Fibroblast of pulmonary artery (primary cell): Measurements from ENCODE around the gene PMVK.

ENCODE experiments used
- DNase-seq: peaks from one replicate; pipeline ENCODE4 v3.0.0-alpha.2; 2010; ENCODE audit warnings: low read depth
- H3K4me3 ChIP-seq: replicated peaks from 2 replicates; pipeline ENCODE4 v1.5.1; 2011; ENCODE audit warnings: low read depth, mild to moderate bottlenecking, control low read depth, low read length, moderate library complexity
- TF ChIP-seq, protein P1 (sequence below): IDR thresholded peaks from 2 replicates; pipeline ENCODE4 v1.5.1; 2011; ENCODE audit warnings: mild to moderate bottlenecking, control low read depth, low read length, inconsistent platforms; ENCODE audit errors: missing control alignments

Gene PMVK

DNA sequence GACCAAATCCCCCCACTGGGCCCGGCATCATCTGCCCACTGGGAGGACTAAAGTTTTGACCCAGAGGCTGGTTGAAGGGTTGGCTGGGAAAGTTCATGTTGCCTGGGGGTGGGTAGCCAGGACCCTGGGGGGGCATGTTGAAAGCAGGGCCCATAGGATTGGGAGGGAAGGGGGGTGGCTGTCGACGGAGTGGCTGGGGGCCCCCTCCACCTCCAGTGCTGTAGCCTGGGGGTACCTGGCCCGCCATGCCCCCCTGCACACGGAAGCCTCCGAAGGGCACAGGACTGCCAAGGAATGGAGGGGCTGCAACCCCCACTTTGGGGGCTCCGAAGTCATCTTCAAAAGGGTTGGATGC is 22.9 kb upstream of the PMVK start:
- TF ChIP-seq, protein P1, sequence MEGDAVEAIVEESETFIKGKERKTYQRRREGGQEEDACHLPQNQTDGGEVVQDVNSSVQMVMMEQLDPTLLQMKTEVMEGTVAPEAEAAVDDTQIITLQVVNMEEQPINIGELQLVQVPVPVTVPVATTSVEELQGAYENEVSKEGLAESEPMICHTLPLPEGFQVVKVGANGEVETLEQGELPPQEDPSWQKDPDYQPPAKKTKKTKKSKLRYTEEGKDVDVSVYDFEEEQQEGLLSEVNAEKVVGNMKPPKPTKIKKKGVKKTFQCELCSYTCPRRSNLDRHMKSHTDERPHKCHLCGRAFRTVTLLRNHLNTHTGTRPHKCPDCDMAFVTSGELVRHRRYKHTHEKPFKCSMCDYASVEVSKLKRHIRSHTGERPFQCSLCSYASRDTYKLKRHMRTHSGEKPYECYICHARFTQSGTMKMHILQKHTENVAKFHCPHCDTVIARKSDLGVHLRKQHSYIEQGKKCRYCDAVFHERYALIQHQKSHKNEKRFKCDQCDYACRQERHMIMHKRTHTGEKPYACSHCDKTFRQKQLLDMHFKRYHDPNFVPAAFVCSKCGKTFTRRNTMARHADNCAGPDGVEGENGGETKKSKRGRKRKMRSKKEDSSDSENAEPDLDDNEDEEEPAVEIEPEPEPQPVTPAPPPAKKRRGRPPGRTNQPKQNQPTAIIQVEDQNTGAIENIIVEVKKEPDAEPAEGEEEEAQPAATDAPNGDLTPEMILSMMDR, result no peak
- DNase-seq, result no peak
- H3K4me3 ChIP-seq, result no peak overlapping the region

DNA sequence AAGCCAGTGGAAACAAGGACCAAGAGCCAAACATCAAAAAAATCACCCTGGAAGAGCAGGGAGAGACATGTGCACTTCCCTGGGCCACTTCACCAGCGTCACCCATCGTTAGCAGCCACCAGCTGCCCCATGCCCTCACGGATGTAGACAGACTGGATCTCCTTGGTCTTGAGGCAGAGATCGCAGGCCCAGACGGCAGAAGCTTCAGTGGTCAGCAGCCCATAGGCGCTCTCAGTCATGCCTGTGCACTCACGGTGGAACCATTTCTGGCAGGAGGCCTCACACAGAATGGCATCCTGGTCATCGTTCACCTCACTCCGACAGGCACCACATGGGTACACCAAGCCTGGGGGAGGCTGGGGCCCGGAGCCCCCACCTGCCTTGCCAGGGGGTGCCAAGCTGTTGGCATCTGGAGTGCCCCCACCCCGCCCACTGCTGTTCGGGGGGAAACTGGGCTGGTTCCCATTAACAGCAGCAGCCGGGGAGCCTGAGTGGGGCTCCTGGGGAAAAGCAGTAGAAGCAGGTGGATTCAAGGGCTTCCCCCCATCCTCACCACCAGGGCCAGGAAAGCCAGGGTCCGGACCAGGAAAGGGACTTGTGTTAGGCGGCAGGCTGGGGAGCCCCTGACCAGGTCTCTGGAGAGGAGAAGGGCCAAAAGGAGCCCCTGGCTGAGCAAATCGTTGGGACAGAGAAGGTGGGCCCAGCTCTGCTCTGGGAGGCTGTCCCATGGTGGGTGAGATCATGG is 22.3 kb upstream of the PMVK start:
- TF ChIP-seq, protein P1, result no peak
- DNase-seq, result no peak
- H3K4me3 ChIP-seq, result no peak overlapping the region

DNA sequence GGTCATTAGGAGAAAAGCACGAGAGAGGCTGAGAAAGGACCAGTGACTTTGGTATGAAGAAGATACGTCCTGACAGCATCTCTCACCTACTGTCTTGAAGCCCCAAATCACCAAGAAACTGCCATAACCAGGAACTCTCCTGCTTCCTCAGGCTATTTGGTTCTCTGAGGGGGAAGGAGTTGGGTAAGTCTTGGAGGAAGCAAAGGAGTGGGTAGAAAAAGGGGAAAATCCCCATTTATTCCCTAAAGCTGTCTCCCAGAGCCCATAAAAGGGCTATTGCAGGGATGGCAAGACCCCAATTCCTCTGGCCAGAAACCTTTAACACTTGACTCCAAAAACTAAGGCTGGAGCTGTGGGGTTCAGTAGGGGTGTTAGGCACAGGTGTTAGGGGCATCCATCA is 21.5 kb upstream of the PMVK start:
- no peak overlapping the region for H3K4me3 ChIP-seq
- TF ChIP-seq, protein P1, result no peak
- no peak for DNase-seq

DNA sequence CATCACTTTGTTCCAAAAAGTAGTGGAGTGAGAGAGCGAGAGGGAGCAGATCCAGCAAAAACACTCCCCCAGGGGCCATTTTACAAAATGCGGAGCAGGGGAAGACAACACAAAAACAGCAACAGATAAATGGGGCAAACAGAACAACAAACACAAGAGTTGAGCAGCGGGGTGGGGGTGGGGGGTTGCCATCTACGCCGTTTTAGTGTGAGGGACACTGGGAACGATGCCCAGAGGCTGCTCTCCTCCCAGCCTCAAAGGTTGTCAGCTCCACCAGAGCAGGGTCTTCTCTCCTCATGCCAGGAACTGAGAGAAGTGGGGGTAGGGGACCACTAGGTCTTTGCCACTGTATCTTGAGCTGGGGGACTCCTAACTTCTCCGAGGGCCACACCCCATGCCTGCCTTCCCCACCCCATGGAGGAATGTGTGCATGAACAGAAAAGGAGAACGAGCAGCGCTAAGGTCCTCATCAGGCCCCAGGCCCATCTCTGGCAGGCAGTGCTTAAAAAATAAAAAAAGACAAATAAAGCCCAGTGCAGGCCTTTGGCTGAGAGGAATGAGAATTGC is 20.7 kb upstream of the PMVK start:
- no peak for DNase-seq
- no peak overlapping the region for H3K4me3 ChIP-seq
- TF ChIP-seq, protein P1, result no peak

DNA sequence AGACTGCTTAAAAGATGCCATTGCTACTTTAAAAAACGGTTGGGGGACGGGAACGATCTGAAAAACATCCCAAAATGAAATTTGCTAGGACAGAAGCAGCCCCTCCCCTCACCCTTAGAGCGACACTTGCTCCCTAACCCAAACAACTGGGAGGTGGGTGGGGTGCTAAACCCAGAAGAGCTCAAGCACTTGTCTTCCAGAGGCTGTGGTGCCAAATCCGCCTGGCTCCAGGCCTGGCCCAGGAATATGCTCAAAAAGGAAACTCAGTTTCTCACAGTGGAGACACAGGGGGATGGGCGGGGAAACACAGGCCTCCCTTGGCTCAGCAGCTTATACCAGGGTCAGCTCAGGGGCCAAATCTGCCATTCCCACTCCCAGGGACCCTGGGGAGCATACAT is 20.0 kb upstream of the PMVK start:
- DNase-seq, result no peak
- TF ChIP-seq, protein P1, result no peak
- H3K4me3 ChIP-seq, result peak overlapping the region; percentile 80

DNA sequence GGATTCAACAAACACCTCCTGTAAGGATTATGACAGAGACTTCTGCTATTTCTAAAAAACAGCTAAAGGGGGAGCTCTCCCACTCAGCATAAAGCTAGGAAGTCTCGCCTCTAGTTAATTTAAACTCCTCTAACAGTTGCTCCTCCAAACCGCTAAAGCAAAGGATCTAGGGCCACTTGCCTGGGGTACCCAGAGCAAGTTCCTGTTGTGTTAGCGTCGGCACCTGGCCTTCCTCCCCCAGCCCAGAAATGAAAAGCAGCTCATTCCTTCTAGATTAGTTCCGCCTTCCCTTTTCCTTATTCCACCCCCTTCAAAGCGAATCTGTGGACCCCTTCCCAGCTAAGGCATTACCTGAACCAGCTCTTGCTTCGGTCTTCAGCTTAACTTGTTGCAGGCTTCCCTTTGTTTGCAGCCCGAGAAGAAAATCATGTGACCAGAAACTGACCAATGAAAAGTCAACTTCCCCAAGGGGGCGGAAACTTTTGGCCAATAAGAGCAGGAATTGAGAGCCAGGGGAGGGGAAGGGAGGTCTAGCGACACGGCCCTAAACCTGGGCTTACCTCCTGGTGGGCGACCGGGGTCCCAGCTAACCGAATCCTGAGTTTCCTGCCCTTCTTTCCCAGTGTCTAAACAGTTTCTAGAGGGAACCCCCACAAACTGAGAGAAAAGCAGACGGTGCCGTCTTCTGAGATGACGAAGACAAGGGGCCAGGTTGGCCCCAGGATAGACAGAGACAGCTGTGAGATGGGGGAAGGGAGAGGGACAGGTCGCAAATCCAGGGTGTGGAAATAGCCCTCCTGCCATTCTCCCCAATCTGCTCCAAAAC is 19.4 kb upstream of the PMVK start, which contains the start of gene PBXIP1:
Gene PBXIP1, minus strand, starts transcription at position 382 of the 826 bp plus-strand sequence. CDS start 2,378 bp downstream, outside the sequence.
- peak; percentile 92 for DNase-seq
- peak within 1 kb of the TSS; percentile 80 for H3K4me3 ChIP-seq
- TF ChIP-seq, protein P1, result peak; percentile 46
